Adrenal gland (tissue), 12 donors: Measurements from ENCODE around the gene GALNT10. TPM values are rescaled to one million over a fixed set of nuclear protein-coding genes. Genes with fewer than 3 reads are reported as not detected.

Experiments used
- DNase-seq, 7 donors: peaks; one replicate each; pipeline ENCODE4 v3.0.0-alpha.2; 2019 to 2020
- H3K27ac ChIP-seq, 5 donors: fragments of 200-600 bp; sonication (generic) in 4 of 5; 1 replicate in 3 of 5; 2 replicates in 2 of 5; pipeline versions ENCODE4 v1.5.1 to v1.8.0; 2016 to 2020; ENCODE audit warnings: mild to moderate bottlenecking in 1 of 5
- H3K27me3 ChIP-seq: fragments of 200-600 bp; 2 replicates; pipeline ENCODE4 v1.8.0; 2021
- H3K36me3 ChIP-seq, 2 donors: fragments of 200-600 bp; replicated peaks in 1 of 2; 1 replicate in 1 of 2; 2 replicates in 1 of 2; pipeline versions ENCODE4 v1.5.1 to v1.8.0; 2018 to 2022
- H3K4me1 ChIP-seq, 2 donors: fragments of 200-600 bp; replicated peaks in 1 of 2; 1 replicate in 1 of 2; 2 replicates in 1 of 2; pipeline versions ENCODE4 v1.5.1 to v1.8.0; 2018 to 2021
- H3K4me3 ChIP-seq, 4 donors: fragments of 200-600 bp; sonication (generic) in 3 of 4; one replicate each; pipeline ENCODE4 v1.5.1; 2016 to 2018
- H3K9me3 ChIP-seq, 3 donors: fragments of 200-600 bp; sonication (generic) in 1 of 3; replicated peaks in 1 of 3; 1 replicate in 2 of 3; 2 replicates in 1 of 3; pipeline versions ENCODE4 v1.5.1 to v1.8.0; 2016 to 2021
- POLR2A ChIP-seq, 2 donors: fragments of 450-650 bp; IDR thresholded peaks; one replicate each; pipeline ENCODE4 v1.6.1; 2017; ENCODE audit warnings: antibody characterized with exemption in 2 of 2, mild to moderate bottlenecking in 2 of 2, moderate library complexity in 1 of 2
- WGBS, 4 donors: extraction: QIAGEN DNeasy Blood & Tissue Kit in 2 of 4; methylation state at CpG; one replicate each; pipeline versions ENCODE4 v1.1.5 to v1.1.7; 2013 to 2017; 5-methylcytosine and 5-hydroxymethylcytosine counted together
- intact Hi-C, 2 donors: fragments of 100-400 bp; cut with DNase I; formaldehyde crosslinking; loops; one replicate each; pipeline versions ENCODE4 v1.14.1 to v1.15.0; 2022 to 2023
- polyA plus RNA-seq, 3 donors: library from polyadenylated mRNA; stranded (reverse); fragments of 200-250 nt in 2 of 3; fragments of 350-450 nt in 1 of 3; fragmentation: Illumina TruSeq in 1 of 3; extraction: RNeasy Lipid Tissue Mini Kit (QIAGEN cat#74804) in 1 of 3; gene quantifications; one replicate each; pipeline ENCODE4 v1.2.3, GENCODE V29; 2013 to 2014
- total RNA-seq, 9 donors: library from RNA; depleted of rRNA in 4 of 9; stranded (reverse); fragments of >200 nt in 4 of 9; fragments of 120-200 nt in 1 of 9; fragmentation: NEBNext Ultra II Directional in 1 of 9; extraction: Animal tissue kit (Norgen Biotek cat#: 25700) in 1 of 9; gene quantifications; one replicate each; pipeline versions ENCODE4 v1.1.0 to v1.2.4, GENCODE V29; 2013 to 2023
- TF ChIP-seq, protein P1 (sequence below), 6 experiments: fragments of 450-650 bp in 4 of 6; fragments of 200-600 bp in 2 of 6; sonication (generic) in 1 of 6; IDR thresholded peaks; 1 replicate in 5 of 6; 2 replicates in 1 of 6; pipeline versions ENCODE4 v1.5.1 to v1.8.0; 2016 to 2021; ENCODE audit warnings: antibody characterized with exemption in 6 of 6, mild to moderate bottlenecking in 2 of 6, moderate library complexity in 1 of 6
- donor health status: healthy with polysubstance abuse.
- donor health status: Bipolar disorder and iron deficiency.
- donor health status: DM: yes; HTN: yes; CAD: no.
- donor health status: DM: no; HTN: no; CAD: no.
- donor health status: DM: no; HTN: no; CAD: no.
- donor health status: DM: yes; HTN: yes; CAD: no.

Gene GALNT10
- total and polyA plus RNA-seq, 12 donors, result 5.6 to 74.1 (median 43.4) TPM

GRCh38 chr5:154331924-154332323 is 141.4 kb downstream of the GALNT10 start:
- H3K4me1 ChIP-seq, result no peaks in the 10 kb centered on the region
- intact Hi-C loops, result no loop called here
- no peaks in the 10 kb centered on the region for H3K27me3 ChIP-seq
- no peak overlapping the region for H3K27ac ChIP-seq
- H3K9me3 ChIP-seq, result no peaks in the 10 kb centered on the region
- 70 to 95% (median 84%) methylated on average over 2 to 3 of the region's 3 CpGs for WGBS, 4 donors
- H3K4me3 ChIP-seq, result no peak overlapping the region
- H3K36me3 ChIP-seq, result no peaks in the 10 kb centered on the region
- TF ChIP-seq, protein P1, sequence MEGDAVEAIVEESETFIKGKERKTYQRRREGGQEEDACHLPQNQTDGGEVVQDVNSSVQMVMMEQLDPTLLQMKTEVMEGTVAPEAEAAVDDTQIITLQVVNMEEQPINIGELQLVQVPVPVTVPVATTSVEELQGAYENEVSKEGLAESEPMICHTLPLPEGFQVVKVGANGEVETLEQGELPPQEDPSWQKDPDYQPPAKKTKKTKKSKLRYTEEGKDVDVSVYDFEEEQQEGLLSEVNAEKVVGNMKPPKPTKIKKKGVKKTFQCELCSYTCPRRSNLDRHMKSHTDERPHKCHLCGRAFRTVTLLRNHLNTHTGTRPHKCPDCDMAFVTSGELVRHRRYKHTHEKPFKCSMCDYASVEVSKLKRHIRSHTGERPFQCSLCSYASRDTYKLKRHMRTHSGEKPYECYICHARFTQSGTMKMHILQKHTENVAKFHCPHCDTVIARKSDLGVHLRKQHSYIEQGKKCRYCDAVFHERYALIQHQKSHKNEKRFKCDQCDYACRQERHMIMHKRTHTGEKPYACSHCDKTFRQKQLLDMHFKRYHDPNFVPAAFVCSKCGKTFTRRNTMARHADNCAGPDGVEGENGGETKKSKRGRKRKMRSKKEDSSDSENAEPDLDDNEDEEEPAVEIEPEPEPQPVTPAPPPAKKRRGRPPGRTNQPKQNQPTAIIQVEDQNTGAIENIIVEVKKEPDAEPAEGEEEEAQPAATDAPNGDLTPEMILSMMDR (IDR thresholded peaks at IDR 0.05), result no peak
- TF ChIP-seq POLR2A (IDR thresholded peaks at IDR 0.05), result no peak
- DNase-seq, result no peak

GRCh38 chr5:154332451-154332850 is 141.9 kb downstream of the GALNT10 start:
- TF ChIP-seq, protein P1 (IDR thresholded peaks at IDR 0.05), result no peak
- TF ChIP-seq POLR2A (IDR thresholded peaks at IDR 0.05), result no peak
- H3K36me3 ChIP-seq, result no peaks in the 10 kb centered on the region
- WGBS, 4 donors, result 96 to 98% (median 96%) methylated on average over 6 of the region's 6 CpGs
- H3K9me3 ChIP-seq, result no peaks in the 10 kb centered on the region
- intact Hi-C loops, result no loop called here
- no peaks in the 10 kb centered on the region for H3K27me3 ChIP-seq
- no peaks in the 10 kb centered on the region for H3K4me1 ChIP-seq
- no peak overlapping the region for H3K4me3 ChIP-seq
- H3K27ac ChIP-seq, result no peak overlapping the region
- DNase-seq, result no peak

DNA sequence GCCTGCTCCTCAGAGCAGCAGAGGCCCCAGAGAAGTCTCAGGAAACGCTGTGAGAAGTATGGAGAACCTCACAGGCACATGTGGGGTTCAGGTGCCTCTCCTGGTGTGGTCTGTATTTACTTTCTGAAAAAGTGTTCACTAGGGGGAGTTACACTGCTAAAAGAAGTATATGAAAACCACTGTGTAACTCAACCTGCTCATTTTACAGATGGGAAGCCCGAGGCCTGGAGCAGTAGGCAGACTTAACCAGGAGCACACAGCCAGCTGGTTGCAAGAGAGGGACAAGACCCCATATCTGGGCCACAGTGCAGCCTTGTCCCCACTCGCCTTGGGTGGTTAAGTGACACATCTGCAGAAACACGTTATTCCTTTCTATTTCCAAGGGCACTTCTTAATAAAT is 142.5 kb downstream of the GALNT10 start:
- Histone ChIP-seq H3K27me3 (no peaks in the 10 kb centered on the region), H3K9me3 (no peaks in the 10 kb centered on the region), H3K4me3 (no peak overlapping the region), H3K4me1 (no peaks in the 10 kb centered on the region), H3K27ac (no peak overlapping the region), H3K36me3 (no peaks in the 10 kb centered on the region)
- WGBS, 4 donors, result 67 to 90% (median 79%) methylated on average over 4 of the region's 4 CpGs
- intact Hi-C loops, result no loop called here
- no peak for DNase-seq
- TF ChIP-seq POLR2A (IDR thresholded peaks at IDR 0.05), result no peak
- TF ChIP-seq, protein P1 (IDR thresholded peaks at IDR 0.05), result no peak

GRCh38 chr5:154334406-154335064 is 144.0 kb downstream of the GALNT10 start:
- DNase-seq, result no peak
- H3K36me3 ChIP-seq, result no peaks in the 10 kb centered on the region
- TF ChIP-seq POLR2A (IDR thresholded peaks at IDR 0.05), result no peak
- TF ChIP-seq, protein P1 (IDR thresholded peaks at IDR 0.05), result no peak
- H3K9me3 ChIP-seq, result no peaks in the 10 kb centered on the region
- intact Hi-C loops, result no loop called here
- no peak overlapping the region for H3K4me3 ChIP-seq
- no peaks in the 10 kb centered on the region for H3K27me3 ChIP-seq
- 79 to 93% (median 91%) methylated on average over 6 of the region's 6 CpGs for WGBS, 4 donors
- H3K27ac ChIP-seq, result no peak overlapping the region
- no peaks in the 10 kb centered on the region for H3K4me1 ChIP-seq
